HG03139 (cell line): ENCODE data around the gene ARL3.

ENCODE experiments used
- ATAC-seq: cut with Tn5 transposase; IDR thresholded peaks from one replicate; pipeline ENCODE4 v1.9.1; 2021; ENCODE audit not compliant: unreplicated experiment

The ARL3 gene

DNA sequence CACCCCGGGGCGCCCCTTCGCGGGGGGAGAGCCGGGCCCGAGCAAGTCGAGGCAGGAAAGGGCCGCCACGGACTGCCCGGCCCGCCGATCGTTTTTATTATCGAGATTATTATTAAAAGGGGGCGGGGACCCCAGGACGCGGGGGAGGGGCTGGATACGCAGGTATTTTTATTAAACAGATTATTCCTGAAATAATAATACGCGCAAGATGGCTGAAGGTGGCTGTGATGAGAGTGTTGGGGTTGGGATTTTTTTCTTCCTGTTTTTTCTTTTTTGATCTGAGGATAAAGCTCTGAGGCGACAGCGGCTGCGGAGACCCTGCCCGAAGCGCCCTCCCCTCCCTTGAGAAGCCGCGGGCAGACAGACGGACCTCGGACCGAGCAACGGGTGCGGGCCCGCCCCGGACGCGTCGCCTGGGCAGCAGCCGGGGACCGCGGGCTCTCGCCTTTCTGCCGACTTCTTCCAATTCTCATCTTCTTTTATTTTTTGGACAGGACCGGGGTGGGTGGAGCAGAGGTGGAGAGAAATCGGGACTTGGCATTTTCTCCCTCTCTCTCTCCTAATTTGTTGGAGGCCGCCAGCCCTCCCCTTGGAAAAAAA, 71.4 kb downstream of the ARL3 start:
- no peak for ATAC-seq

DNA sequence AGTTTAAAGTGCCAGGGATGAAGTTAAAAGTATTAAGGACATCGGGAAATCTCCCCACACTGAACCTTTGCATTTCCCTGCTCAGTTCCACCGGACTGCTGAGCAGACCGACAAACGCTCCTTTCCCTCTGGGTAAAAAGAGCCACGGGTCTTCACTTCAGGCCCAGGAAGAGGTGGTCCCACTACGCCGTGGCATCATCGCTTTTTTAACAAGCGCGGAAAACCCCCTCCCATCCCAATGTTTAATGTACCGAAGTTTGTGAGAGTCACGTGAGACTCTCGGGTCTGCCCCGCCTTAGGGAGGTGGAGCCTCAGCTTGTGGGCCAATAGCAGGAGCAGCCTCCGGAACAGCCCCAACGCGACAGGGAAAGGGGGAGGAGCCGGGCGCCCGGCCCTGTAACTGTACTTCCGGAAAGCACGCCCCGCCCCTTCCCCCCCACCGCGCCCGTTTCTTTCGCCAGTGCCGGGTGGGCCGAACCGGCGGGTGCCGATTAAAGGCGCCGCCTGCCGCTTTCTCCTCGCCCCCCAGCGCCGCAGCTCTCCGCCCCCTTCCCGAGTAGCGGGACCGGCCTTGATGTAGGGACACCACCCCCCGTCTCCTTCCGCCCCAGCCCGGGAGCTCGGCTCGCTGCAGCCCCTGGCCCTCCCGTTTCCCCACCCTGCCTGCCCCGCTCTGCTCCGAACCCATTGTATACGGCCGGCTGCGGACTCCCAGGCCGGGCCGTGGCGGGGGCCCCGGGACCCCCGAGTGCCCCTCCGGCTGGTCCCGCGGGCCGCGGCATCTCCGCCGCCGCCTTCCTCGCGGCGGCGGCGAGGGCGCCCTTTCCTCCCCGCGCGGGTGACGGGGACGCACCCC, 72.1 kb downstream of the ARL3 start:
- peak; percentile 42 for ATAC-seq

DNA sequence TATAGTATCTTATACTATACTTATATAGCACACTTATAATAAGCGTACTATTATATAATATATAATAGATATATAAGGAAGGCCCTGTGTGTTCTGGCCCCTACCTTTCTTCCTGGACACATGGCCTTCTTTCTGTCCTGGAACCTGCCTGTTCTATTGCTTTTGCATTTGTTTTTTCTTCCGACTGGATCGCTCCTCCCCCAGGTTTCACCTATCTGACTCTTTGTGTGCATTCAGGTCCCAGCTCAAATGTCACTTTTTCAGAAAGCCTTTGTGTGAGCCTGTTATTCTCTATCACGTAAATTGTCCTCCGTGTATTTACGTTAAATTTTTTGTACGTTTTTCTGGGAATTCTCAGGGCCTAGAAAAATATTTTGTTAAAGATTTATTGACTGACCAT, 72.8 kb downstream of the ARL3 start:
- no peak for ATAC-seq

- no peak for ATAC-seq
These were observed 74.7 kb downstream of the ARL3 start for GRCh38 chr10:102639537-102639936.

GRCh38 chr10:102635377-102635776, 78.8 kb downstream of the ARL3 start:
- ATAC-seq, result no peak

DNA sequence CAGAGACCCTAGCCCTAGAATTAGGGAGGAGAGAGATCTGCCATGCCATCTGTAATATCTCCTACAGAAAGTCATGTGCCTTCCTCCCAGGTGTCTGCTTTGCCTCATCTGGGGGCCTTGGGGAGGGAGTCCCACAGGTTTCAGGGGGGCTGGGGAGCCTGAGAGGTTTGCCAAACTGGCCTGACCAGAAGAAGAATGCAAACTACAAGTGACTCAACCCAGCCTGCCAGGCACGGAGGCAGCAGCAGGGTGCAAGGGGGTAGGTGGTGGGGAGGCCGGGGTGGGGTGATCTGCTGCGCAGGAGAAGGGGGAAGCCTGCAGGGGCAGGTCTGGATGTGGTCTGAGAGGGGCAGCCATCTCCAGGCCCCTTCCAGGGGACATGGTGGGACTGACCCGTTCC, 79.5 kb downstream of the ARL3 start:
- ATAC-seq, result no peak

GRCh38 chr10:102633848-102634247, 80.3 kb downstream of the ARL3 start:
- no peak for ATAC-seq

GRCh38 chr10:102633287-102633686, 80.9 kb downstream of the ARL3 start:
- no peak for ATAC-seq

DNA sequence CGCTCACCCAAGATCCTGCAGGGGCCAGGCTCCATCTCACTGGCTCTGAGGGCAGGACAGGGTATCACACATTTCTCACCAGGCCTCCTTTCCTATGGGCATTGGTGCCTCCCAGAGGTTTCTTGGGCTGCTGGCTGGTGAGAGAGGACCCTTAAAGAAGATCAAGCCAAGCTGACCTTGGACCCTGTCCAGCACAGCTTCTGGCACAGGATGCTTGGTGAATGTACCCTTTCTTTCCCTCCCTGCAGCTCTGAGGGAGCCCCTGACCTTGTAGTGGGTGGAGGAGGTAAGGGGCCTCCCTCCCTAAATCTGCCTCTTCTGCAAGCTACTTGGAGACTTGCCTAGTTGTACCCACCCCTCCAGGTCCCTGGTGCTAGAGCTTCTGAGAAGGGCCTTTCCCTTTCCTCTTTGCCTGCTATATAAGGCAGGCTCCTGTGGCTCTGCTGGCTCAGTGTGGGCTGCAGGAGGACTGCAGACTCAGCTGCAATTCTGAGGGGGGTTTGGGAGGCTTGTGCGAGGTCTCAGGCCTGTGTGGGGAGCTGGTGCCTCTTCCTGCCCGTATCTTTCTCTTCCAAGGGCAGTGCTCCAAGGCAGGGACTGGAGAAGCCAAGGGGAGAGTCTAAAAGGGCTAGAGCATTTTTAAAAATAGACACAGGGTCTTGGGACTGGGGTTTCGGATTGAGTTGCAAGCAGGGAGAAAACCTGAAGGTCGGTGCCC, 81.6 kb downstream of the ARL3 start:
- no peak for ATAC-seq

DNA sequence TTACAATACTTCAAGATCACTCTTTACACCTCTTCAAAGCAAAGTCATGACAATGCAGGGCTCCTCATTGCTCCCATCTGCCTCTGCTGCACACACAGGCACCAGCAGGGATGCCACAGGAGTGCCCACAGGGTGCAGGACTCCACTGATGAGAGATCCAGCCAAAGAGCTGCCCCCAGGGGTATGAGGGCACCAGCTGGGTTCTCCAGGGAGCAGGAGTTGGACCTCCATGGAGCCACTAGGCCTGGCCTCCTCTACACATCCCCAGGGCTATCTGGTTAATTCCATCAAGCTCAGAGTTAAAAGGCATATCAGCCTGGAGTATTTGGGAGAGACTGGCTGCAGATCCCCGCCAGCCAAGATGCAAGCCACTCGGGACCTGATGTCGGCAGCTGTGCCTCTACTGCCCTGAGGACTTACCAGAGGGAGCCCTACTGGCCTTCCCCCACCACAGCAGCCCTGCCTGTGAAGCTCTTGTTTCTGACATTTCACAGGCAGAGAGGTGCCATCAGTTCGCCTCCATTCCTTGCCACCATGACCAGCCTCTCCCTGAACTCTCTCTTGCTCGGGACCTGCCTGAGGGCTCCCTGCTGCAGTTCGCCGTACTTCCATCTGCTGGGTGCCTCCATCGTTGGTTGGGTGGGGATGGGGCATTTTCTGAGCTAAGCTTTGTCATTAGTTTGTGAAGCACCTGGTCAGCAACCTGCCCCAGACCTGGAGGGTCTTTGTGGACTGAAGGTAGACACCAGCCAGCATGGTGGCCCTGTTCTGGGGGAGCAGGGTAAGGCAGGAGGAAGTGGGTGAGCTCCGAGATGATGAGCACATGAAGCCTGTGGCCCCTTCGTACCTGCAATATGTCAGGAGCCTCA, 82.4 kb downstream of the ARL3 start:
- ATAC-seq, result no peak

DNA sequence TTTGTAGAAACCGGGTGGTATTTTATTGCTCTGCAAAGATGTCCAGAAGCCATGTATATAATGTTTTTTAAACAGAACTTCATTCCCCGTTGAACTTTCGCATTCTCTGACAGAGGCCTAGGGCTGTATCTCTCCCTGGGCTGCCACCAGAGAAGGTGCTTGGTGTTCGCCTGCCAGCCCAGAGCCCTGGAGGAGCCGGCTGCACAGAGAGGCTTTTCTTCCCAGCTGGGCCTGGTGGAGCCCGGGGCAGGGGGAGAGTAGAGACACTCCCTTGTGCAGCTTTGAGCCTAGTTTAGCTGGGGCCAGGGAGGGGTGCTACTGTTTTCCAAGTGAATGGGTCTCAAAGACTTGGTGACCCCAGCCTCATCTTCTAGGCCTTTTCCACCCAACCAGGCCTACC, 83.5 kb downstream of the ARL3 start:
- ATAC-seq, result no peak

- ATAC-seq, result no peak
These were observed 84.3 kb downstream of the ARL3 start for GRCh38 chr10:102629661-102630614.

- no peak for ATAC-seq
These were observed 85.7 kb downstream of the ARL3 start for GRCh38 chr10:102628451-102628911.

GRCh38 chr10:102627736-102628293, 86.4 kb downstream of the ARL3 start:
- no peak for ATAC-seq

DNA sequence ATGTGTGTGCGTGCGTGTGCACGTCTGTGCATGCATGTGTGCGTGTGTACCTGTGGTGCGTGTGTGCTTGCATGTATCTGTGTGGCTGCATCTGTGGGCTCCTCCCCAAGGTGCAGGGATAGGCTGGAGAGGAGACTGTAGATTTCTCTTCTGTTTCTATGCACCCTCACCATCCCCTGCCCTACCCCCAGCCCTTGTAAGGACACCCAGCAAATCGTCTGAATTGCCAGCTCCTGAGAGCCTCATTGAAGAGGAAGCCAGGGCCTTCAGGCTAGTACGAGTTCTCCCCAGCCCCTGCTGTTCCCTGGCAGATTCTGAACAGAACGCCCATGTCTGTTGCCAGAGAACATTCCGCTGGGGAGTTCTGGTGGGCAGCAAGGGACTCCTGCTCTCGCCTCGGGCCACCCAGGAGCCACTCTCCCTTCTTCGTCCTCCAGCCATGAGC, 86.9 kb downstream of the ARL3 start:
- no peak for ATAC-seq

GRCh38 chr10:102626026-102626685, 88.0 kb downstream of the ARL3 start:
- no peak for ATAC-seq

- ATAC-seq, result no peak
These were observed 89.2 kb downstream of the ARL3 start for GRCh38 chr10:102624751-102625645.

DNA sequence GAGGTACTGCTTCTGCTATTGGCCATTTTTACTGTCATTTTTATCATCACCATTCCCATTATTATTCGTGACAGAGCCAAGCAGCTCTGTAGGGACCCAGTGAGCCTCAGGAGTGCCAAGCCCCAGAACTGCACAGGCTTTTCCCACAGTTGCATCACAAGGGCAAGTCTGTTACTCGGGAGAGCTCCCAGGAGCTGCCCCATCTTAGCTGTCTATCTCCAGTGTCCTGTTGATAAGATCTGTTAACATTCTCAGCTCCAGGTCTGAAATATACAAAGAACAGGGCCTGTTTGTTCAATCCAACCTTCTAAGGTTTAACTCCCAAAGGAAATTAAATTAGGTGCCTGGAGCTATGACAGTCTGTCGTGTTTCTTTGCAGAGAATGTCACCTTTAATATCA, 90.1 kb downstream of the ARL3 start:
- ATAC-seq, result no peak
